Thoracic aorta (tissue), 2 donors: ENCODE measurements around the gene DUSP9. TPM values are rescaled to one million over a fixed set of nuclear protein-coding genes. Genes with fewer than 3 reads are reported as not detected.

Source experiments
- ATAC-seq: fragments of 150-250 bp; one replicate; pipeline ENCODE4 v1.8.0; 2017; ENCODE audit warnings: low read depth; ENCODE audit not compliant: insufficient number of reproducible peaks, low FRiP score
- DNase-seq: peaks from one replicate; pipeline ENCODE4 v3.0.0-alpha.2; 2020; ENCODE audit warnings: low spot score
- H3K27ac ChIP-seq, 2 donors: fragments of 200-600 bp; sonication (generic); 1 replicate in 1 of 2; 2 replicates in 1 of 2; pipeline ENCODE4 v1.5.1; 2016; ENCODE audit warnings: mild to moderate bottlenecking in 2 of 2, moderate library complexity in 2 of 2
- H3K27me3 ChIP-seq: fragments of 200-600 bp; sonication (generic); replicated peaks from 2 replicates; pipeline ENCODE4 v1.6.0; 2016; ENCODE audit warnings: mild to moderate bottlenecking; ENCODE audit not compliant: insufficient read depth
- H3K36me3 ChIP-seq: fragments of 200-600 bp; sonication (generic); one replicate; pipeline ENCODE4 v1.5.1; 2016
- H3K4me1 ChIP-seq, 2 donors: fragments of 200-600 bp; sonication (generic); 1 replicate in 1 of 2; 2 replicates in 1 of 2; pipeline versions ENCODE4 v1.5.1 to v1.6.0; 2016; ENCODE audit warnings: low read depth in 2 of 2, mild to moderate bottlenecking in 1 of 2; ENCODE audit not compliant: control insufficient read depth in 1 of 2
- H3K4me3 ChIP-seq: fragments of 200-600 bp; sonication (generic); 2 replicates; pipeline ENCODE4 v1.5.1; 2016; ENCODE audit warnings: mild to moderate bottlenecking
- H3K9me3 ChIP-seq: fragments of 200-600 bp; sonication (generic); 2 replicates; pipeline ENCODE4 v1.5.1; 2016
- CTCF ChIP-seq: fragments of 200-600 bp; sonication (generic); IDR thresholded peaks from one replicate; pipeline ENCODE4 v1.5.1; 2019; ENCODE audit warnings: antibody characterized with exemption
- total RNA-seq, 2 donors: library from RNA; depleted of rRNA; stranded (reverse); fragments of >200 nt; gene quantifications; one replicate each; pipeline versions ENCODE4 v1.1.0 to v1.2.3, GENCODE V29; 2016

Gene DUSP9
- total RNA-seq, 2 donors from 2014 or later: not detected

- H3K4me1 ChIP-seq: peaks cover 0 to 8% of the 10 kb centered on the region in 2 donors
- no peaks in the 10 kb centered on the region for H3K36me3 ChIP-seq
- DNase-seq: no peak
- no peak for ATAC-seq
- H3K4me3 ChIP-seq: no peak overlapping the region
- no peaks in the 10 kb centered on the region for H3K9me3 ChIP-seq
- H3K27me3 ChIP-seq: no peaks in the 10 kb centered on the region
- no peak for TF ChIP-seq CTCF
- H3K27ac ChIP-seq: no peak overlapping the region
Measured at GRCh38 chrX:153686711-153687110, 39.7 kb downstream of the DUSP9 start.

DNA sequence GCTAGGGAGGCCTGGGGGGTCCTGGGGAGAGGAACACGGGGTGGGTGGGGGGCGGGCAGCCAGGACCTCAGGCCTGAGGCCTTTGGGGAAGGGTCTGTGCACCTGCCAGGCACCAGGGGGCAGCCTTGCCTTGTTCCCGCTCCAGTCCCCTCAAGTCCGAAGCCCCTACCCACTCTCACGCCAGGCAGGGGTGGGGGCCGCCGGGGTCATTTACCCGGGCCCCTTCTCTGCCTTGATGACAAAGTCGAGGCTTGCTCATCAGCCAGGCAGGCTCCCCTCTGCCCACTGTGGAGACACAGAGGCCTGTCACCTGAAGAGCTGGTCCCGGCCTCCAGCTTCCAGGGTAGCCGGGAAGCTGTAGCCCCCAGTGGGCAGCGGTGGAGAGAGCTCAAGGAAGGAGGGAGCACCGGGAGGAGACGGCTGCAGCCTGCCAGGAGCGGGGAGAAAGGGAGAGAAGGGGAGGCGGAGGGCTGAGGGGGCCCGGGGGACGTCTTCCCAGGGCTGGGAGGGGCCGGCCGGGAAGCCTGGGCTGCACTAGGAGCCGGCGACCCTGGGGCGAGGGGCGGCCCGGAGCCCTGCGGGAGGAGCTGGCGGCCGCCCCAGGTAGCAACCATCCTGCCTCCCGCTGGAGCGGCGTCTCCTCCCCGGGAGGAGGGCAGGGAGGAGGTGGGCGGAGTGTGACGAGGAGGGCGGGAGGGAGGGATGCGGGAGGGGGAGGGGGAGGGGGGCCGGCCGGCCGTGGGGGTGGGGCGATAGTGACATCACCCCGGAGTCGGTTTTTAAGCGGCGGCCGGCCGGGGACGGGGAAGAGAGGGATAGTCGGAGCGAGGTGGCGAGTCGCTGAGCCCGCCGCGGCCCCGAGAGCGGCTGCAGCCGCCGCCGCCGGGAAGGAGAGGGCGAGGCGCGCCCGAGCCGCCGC is 40.4 kb downstream of the DUSP9 start, which contains the start of gene SLC6A8:
Gene SLC6A8 (plus strand): TSS at position 806 of the 919 bp plus-strand sequence. CDS start 649 bp downstream, outside the sequence.
- DNase-seq: no peak
- no peaks in the 10 kb centered on the region for H3K9me3 ChIP-seq
- H3K27me3 ChIP-seq: no peaks in the 10 kb centered on the region
- TF ChIP-seq CTCF: peak; percentile 27
- peak within 1 kb of the TSS; percentile 65 for H3K4me3 ChIP-seq
- H3K4me1 ChIP-seq: peaks cover 0 to 8% of the 10 kb centered on the region in 2 donors
- H3K27ac ChIP-seq: peak within 1 kb of the TSS in 1 of 2 donors; percentile 41
- peak; percentile 65 for ATAC-seq
- no peaks in the 10 kb centered on the region for H3K36me3 ChIP-seq

GRCh38 chrX:153688071-153688470 is 41.1 kb downstream of the DUSP9 start:
- Histone ChIP-seq H3K4me3 (no peak overlapping the region), H3K4me1 (peaks cover 0 to 8% of the 10 kb centered on the region in 2 donors), H3K9me3 (no peaks in the 10 kb centered on the region), H3K27me3 (no peaks in the 10 kb centered on the region), H3K36me3 (no peaks in the 10 kb centered on the region), H3K27ac (no peak overlapping the region)
- TF ChIP-seq CTCF: no peak
- no peak for DNase-seq
- no peak for ATAC-seq

DNA sequence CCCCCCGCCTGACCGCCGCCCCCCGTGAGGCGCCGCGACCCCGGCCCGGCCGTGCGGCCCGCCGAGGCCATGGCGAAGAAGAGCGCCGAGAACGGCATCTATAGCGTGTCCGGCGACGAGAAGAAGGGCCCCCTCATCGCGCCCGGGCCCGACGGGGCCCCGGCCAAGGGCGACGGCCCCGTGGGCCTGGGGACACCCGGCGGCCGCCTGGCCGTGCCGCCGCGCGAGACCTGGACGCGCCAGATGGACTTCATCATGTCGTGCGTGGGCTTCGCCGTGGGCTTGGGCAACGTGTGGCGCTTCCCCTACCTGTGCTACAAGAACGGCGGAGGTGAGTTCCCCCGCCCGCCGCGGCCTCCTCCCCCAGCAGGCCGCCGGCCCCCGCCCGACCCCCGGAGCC is 41.5 kb downstream of the DUSP9 start:
- H3K27ac ChIP-seq: no peak overlapping the region
- H3K4me1 ChIP-seq: peaks cover 0 to 8% of the 10 kb centered on the region in 2 donors
- peak overlapping the region; percentile 65 for H3K4me3 ChIP-seq
- DNase-seq: no peak
- no peaks in the 10 kb centered on the region for H3K27me3 ChIP-seq
- H3K36me3 ChIP-seq: no peaks in the 10 kb centered on the region
- TF ChIP-seq CTCF: no peak
- no peak for ATAC-seq
- no peaks in the 10 kb centered on the region for H3K9me3 ChIP-seq

DNA sequence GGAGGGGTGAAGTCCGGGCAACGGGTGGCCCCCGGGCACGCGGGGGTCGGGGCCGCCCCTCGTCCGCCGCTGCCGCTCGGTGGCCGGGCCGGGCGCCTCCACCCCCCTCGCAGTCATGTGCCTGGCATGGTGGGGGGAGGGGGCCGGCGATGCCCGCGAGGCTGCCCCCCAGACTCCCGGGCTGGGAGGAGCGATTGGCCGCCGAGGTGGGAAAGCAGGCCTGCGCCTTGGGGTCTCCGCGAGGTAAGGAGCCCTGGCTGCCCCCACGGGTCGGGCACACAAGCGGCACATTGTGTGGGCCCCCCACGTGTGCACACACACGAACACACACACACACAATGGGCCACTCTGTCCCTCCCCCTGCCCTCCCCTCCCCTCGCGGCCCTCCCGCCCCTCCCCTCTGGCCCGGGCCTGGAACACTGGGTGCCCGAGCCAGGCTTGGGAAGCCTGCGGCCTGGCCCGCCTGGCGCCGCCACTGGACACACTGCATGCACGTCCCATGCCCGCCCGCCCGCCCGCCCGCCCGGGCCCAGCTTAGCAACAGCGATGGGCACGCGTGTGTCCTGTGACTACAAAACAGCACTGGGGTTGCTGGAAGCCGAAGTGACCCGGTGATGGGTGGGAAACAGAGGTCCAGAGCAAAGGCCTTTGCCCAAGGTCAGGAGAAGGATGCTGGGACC is 42.0 kb downstream of the DUSP9 start:
- DNase-seq (no peak), ATAC-seq (peak; percentile 40)
- TF ChIP-seq CTCF: no peak
- H3K4me1 ChIP-seq: peaks cover 0 to 8% of the 10 kb centered on the region in 2 donors
- no peaks in the 10 kb centered on the region for H3K27me3 ChIP-seq
- no peaks in the 10 kb centered on the region for H3K9me3 ChIP-seq
- peak overlapping the region; percentile 65 for H3K4me3 ChIP-seq
- H3K27ac ChIP-seq: peak overlapping the region in 1 of 2 donors; percentile 30
- H3K36me3 ChIP-seq: no peaks in the 10 kb centered on the region
